Mononuclear cell (primary cell): ENCODE results near the gene NFYA. TPM values are rescaled to one million over a fixed set of nuclear protein-coding genes. Genes with fewer than 3 reads are reported as not detected.

Experiments used
- total RNA-seq: library from RNA; depleted of rRNA; stranded (reverse); fragments of >200 nt; gene quantifications from one replicate; pipeline ENCODE4 v1.2.3, GENCODE V29; 2012

Gene NFYA
- total RNA-seq, 1 donor: 16.6 TPM

Other genes with a start within 250 kb of the NFYA start
- gene UNC5CL, start 33.8 kb upstream of the NFYA start, total RNA-seq: 1.2 TPM
- gene TSPO2, start 30.5 kb upstream of the NFYA start, total RNA-seq: not detected
- gene APOBEC2, start 19.8 kb upstream of the NFYA start, total RNA-seq: not detected
- gene OARD1, start 618 bp upstream of the NFYA start, total RNA-seq: 28.2 TPM
- 41.7 TPM for gene TREML1, start 81.4 kb downstream of the NFYA start, total RNA-seq
- gene TREM2, start 90.1 kb downstream of the NFYA start, total RNA-seq: not detected
- gene TREML2, start 128.2 kb downstream of the NFYA start, total RNA-seq: 1.2 TPM
- not detected for gene TREML4, start 155.4 kb downstream of the NFYA start, total RNA-seq
- 103 TPM for gene TREM1, start 213.7 kb downstream of the NFYA start, total RNA-seq